Suprapubic skin (tissue), 4 donors: ENCODE measurements around the gene COA8.

ENCODE experiments used
- EP300 ChIP-seq: sonication (generic); formaldehyde crosslinking; IDR thresholded peaks from one replicate; pipeline ENCODE4 v1.6.1; 2017; ENCODE audit warnings: antibody characterized with exemption
- POLR2A ChIP-seq, 2 donors: fragments of 450-650 bp; IDR thresholded peaks; one replicate each; pipeline ENCODE4 v1.6.1; 2017; ENCODE audit warnings: antibody characterized with exemption in 2 of 2, mild to moderate bottlenecking in 2 of 2, moderate library complexity in 2 of 2
- POLR2AphosphoS5 ChIP-seq, 3 donors: sonication (generic); formaldehyde crosslinking; IDR thresholded peaks; one replicate each; pipeline ENCODE4 v1.6.1; 2017; ENCODE audit warnings: antibody characterized with exemption in 3 of 3
- TF ChIP-seq, protein P1 (sequence below), 2 donors: fragments of 200-600 bp in 1 of 2; fragments of 450-650 bp in 1 of 2; sonication (generic) in 1 of 2; IDR thresholded peaks; one replicate each; pipeline ENCODE4 v1.5.1; 2016 to 2019; ENCODE audit warnings: antibody characterized with exemption in 2 of 2, mild to moderate bottlenecking in 1 of 2, moderate library complexity in 1 of 2

- TF ChIP-seq, protein P1, sequence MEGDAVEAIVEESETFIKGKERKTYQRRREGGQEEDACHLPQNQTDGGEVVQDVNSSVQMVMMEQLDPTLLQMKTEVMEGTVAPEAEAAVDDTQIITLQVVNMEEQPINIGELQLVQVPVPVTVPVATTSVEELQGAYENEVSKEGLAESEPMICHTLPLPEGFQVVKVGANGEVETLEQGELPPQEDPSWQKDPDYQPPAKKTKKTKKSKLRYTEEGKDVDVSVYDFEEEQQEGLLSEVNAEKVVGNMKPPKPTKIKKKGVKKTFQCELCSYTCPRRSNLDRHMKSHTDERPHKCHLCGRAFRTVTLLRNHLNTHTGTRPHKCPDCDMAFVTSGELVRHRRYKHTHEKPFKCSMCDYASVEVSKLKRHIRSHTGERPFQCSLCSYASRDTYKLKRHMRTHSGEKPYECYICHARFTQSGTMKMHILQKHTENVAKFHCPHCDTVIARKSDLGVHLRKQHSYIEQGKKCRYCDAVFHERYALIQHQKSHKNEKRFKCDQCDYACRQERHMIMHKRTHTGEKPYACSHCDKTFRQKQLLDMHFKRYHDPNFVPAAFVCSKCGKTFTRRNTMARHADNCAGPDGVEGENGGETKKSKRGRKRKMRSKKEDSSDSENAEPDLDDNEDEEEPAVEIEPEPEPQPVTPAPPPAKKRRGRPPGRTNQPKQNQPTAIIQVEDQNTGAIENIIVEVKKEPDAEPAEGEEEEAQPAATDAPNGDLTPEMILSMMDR (IDR thresholded peaks at IDR 0.05) = no peak
- no peak for TF ChIP-seq POLR2A (IDR thresholded peaks at IDR 0.05)
- no peak for TF ChIP-seq EP300
- no peak for TF ChIP-seq POLR2AphosphoS5 (IDR thresholded peaks at IDR 0.05)
Observed at GRCh38 chr14:103528146-103528586, 34.6 kb upstream of the COA8 start.
